K562 (cell line): Measurements from ENCODE around the gene LRRC70. TPM values are rescaled to one million over a fixed set of nuclear protein-coding genes. Genes with fewer than 3 reads are reported as not detected.

Experiments used
- BACH1 ChIP-seq: fragments of 200-800 bp; sonication (Bioruptor generic); IDR thresholded peaks from 2 replicates; pipeline ENCODE4 v1.6.1; 2016; ENCODE audit warnings: missing genetic modification characterization, missing compliant biosample characterization
- BRD4 ChIP-seq: fragments of 200-600 bp; sonication (generic); IDR thresholded peaks from 2 replicates; pipeline ENCODE4 v1.6.1; 2017; ENCODE audit warnings: inconsistent platforms
- CBFB ChIP-seq: sonication (generic); formaldehyde crosslinking; IDR thresholded peaks from 2 replicates; pipeline ENCODE4 v1.4.0; 2020; ENCODE audit warnings: mild to moderate bottlenecking, missing genetic modification reagents
- ESRRB ChIP-seq: fragments of 250-450 bp; sonication (Bioruptor Pico); IDR thresholded peaks from 2 replicates; pipeline ENCODE4 v1.5.0; 2020; ENCODE audit warnings: mild to moderate bottlenecking, moderate library complexity, borderline replicate concordance
- HDAC2 ChIP-seq: fragments of 450-650 bp; IDR thresholded peaks from 2 replicates; pipeline ENCODE4 v1.6.1; 2016; ENCODE audit warnings: mild to moderate bottlenecking
- KAT8 ChIP-seq: fragments of 450-650 bp; IDR thresholded peaks from 2 replicates; pipeline ENCODE4 v1.6.1; 2016; ENCODE audit warnings: low read depth, mild to moderate bottlenecking
- NR0B1 ChIP-seq: fragments of 450-650 bp; IDR thresholded peaks from one replicate; pipeline ENCODE4 v1.6.1; 2018; ENCODE audit warnings: mild to moderate bottlenecking, moderate library complexity; ENCODE audit not compliant: partially characterized antibody
- NR1H2 ChIP-seq: sonication (generic); formaldehyde crosslinking; IDR thresholded peaks from 2 replicates; pipeline ENCODE4 v1.4.0; 2020; ENCODE audit warnings: mild to moderate bottlenecking, missing genetic modification reagents
- NR2F6 ChIP-seq: fragments of 450-650 bp; formaldehyde crosslinking; IDR thresholded peaks from 2 replicates; pipeline ENCODE4 v1.4.0; 2020; ENCODE audit warnings: mild to moderate bottlenecking
- PRMT5 ChIP-seq: sonication (generic); formaldehyde crosslinking; IDR thresholded peaks from 2 replicates; pipeline ENCODE4 v1.5.0; 2020; ENCODE audit warnings: missing genetic modification reagents
- RBM34 ChIP-seq: fragments of 200-400 bp; formaldehyde crosslinking; IDR thresholded peaks from 2 replicates; pipeline ENCODE4 v1.6.1; 2018; ENCODE audit warnings: low read length, borderline replicate concordance; ENCODE audit not compliant: insufficient read depth
- SMARCE1 ChIP-seq: fragments of 450-650 bp; IDR thresholded peaks from 2 replicates; pipeline ENCODE4 v1.7.1; 2016; ENCODE audit warnings: mild to moderate bottlenecking
- SNIP1 ChIP-seq: fragments of 450-650 bp; IDR thresholded peaks from 2 replicates; pipeline ENCODE4 v1.7.1; 2017; ENCODE audit warnings: low read depth, mild to moderate bottlenecking
- TEAD2 ChIP-seq: fragments of 450-650 bp; IDR thresholded peaks from 2 replicates; pipeline ENCODE4 v1.6.1; 2016; ENCODE audit warnings: missing genetic modification characterization, control low read depth, missing compliant biosample characterization
- ZNF197 ChIP-seq: fragments of 200-800 bp; sonication (Bioruptor generic); IDR thresholded peaks from 2 replicates; pipeline ENCODE4 v1.6.1; 2016; ENCODE audit warnings: low read depth, missing genetic modification characterization, missing compliant biosample characterization
- ZNF239 ChIP-seq: fragments of 250-450 bp; sonication (Bioruptor Pico); IDR thresholded peaks from 2 replicates; pipeline ENCODE4 v1.4.0; 2020; ENCODE audit warnings: mild to moderate bottlenecking
- ZNF407 ChIP-seq: fragments of 450-650 bp; IDR thresholded peaks from 2 replicates; pipeline ENCODE4 v1.6.1; 2016; ENCODE audit warnings: low read depth
- ZNF41 ChIP-seq: fragments of 250-450 bp; sonication (Bioruptor Pico); conservative IDR thresholded peaks from 2 replicates; pipeline ENCODE4 v1.4.0; 2020; ENCODE audit warnings: mild to moderate bottlenecking
- ZNF644 ChIP-seq: fragments of 200-800 bp; sonication (Bioruptor generic); IDR thresholded peaks from 2 replicates; pipeline ENCODE4 v1.6.1; 2016; ENCODE audit warnings: low read depth, missing genetic modification characterization, missing compliant biosample characterization
- ZNF717 ChIP-seq: fragments of 250-450 bp; sonication (Bioruptor Pico); IDR thresholded peaks from 2 replicates; pipeline ENCODE4 v1.5.0; 2021
- ZNF766 ChIP-seq: fragments of 200-800 bp; sonication (Bioruptor generic); conservative IDR thresholded peaks from 2 replicates; pipeline ENCODE4 v1.6.1; 2016; ENCODE audit warnings: missing genetic modification characterization, missing compliant biosample characterization
- polyA plus RNA-seq, 8 experiments: library from polyadenylated mRNA; depleted of rRNA in 4 of 8; stranded (reverse) in 5 of 8; unstranded in 3 of 8; fragments of >200 nt; fragmentation: Nextera tagmentation in 2 of 8; fragmentation: Illumina TruSeq in 1 of 8; extraction: Ambion mirVana in 2 of 8; extraction: Trizol in 1 of 8; gene quantifications; 2 replicates each; pipeline versions ENCODE4 v1.2.1 to v1.2.3, GENCODE V29; 2011 to 2014; ENCODE audit warnings: inconsistent platforms in 1 of 8, missing spikeins in 1 of 8
- total RNA-seq, 7 experiments: library from RNA; depleted of rRNA in 6 of 7; stranded (reverse); fragments of >200 nt in 6 of 7; fragmentation: Illumina TruSeq in 2 of 7; extraction: Trizol in 2 of 7; gene quantifications; 2 replicates each; pipeline versions ENCODE4 v1.2.1 to v1.2.3, GENCODE V29; 2011 to 2021; ENCODE audit warnings: low replicate concordance in 1 of 7

Gene LRRC70
- total and polyA plus RNA-seq, 9 of the 15 experiments (the other 6 are each of a cell fraction or from before 2014, with no cell fraction given): 0.21 to 2.1 (median 0.73) TPM

- TF ChIP-seq PRMT5 (CRISPR knock-in tag): no peak
- peak; percentile 83; the same call in 1 of the 2 replicates for TF ChIP-seq SMARCE1
- no peak for TF ChIP-seq ZNF644
- no peak for TF ChIP-seq BRD4
- no peak for TF ChIP-seq HDAC2
- no peak for TF ChIP-seq CBFB (CRISPR knock-in tag)
- TF ChIP-seq ZNF239: no peak
- TF ChIP-seq KAT8: no peak
- TF ChIP-seq RBM34: no peak
- TF ChIP-seq NR0B1: no peak
- no peak for TF ChIP-seq TEAD2 (tag)
- TF ChIP-seq BACH1 (tag): no peak
- no peak for TF ChIP-seq ESRRB (CRISPR knock-in tag)
- TF ChIP-seq ZNF717 (CRISPR knock-in tag): no peak
- no peak for TF ChIP-seq NR1H2
- no peak for TF ChIP-seq ZNF407
- no peak for TF ChIP-seq NR2F6 (CRISPR knock-in tag)
- no peak for TF ChIP-seq ZNF41 (CRISPR knock-in tag)
- peak; percentile 89 for TF ChIP-seq ZNF766 (CRISPR knock-in tag)
- TF ChIP-seq ZNF197 (CRISPR knock-in tag): no peak
- TF ChIP-seq SNIP1: no peak
These were observed 40.3 kb upstream of the LRRC70 start (continued) for GRCh38 chr5:62538017-62538942.
